ENCODE results near the gene TRH. TPM values are rescaled to one million over a fixed set of nuclear protein-coding genes. Genes with fewer than 3 reads are reported as not detected.
A peak's percentile ranks its signal among the peaks of the same experiment; 100 is the strongest.
"Not testable (repeated sequence)": the region's sequence is repeated elsewhere in the genome, so short reads cannot be mapped to it uniquely, and the experiment has no call there.

TRH gene
- total RNA-seq, 1 donor from 2014 or later: not detected

DNA sequence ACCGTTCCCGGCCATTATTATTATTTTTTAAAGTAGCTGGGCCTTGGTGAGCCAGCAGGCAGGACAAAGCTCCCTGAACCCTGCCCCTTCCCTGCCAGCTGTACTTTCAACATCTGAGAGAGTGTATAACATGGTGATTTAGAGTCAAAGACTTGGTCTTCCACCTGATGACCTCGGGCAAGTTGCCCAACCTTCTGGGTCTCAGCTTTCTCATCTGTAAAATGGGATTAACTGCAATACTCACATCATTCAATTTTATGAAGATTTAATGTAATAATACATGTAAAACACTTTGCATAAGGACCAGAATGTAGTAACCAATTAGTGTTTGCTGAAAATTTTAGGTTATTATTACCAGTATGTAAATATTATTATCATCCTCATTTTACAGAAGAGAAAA, 11.9 kb upstream of the TRH start:
- DNase-seq (ENCODE audit: low spot score) (no peak), ATAC-seq (no peak)

DNA sequence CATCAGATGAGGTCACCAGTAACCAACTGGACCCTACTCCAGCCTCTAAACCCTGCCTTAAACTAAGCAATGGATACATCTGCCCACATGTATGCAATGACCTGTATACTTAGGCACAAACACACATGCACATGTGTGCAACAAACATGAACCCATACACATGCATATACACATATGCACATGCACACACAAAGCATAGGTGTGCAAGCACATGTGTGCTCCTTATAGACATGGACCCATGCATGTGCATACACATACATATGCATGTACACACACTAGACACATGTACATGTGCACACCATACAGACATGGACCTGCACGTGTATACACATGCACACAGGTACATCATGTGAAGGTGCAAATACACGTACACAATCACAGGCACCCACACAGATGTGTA, 8.6 kb upstream of the TRH start:
- DNase-seq (ENCODE audit: low spot score) (no peak), ATAC-seq (no peak)

DNA sequence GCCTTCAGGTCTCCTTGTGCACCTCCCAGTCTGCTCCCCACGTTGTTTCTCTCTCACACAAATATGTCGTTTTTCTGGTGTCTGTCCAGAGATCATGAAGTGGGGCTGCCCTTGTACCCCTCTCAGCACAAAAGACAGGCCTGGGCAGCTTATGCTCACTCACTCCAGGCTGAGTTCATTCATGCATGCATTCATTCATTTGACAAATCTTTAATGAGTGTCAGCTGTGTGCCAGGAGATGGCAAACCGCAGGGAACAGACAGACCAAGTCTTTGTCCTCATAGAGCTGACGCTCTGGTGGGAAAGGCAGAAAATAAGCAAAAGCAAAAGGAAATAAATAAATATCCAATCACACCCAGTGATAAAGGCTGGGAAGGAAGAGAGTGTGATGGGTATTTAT, 7.6 kb upstream of the TRH start:
- ATAC-seq: no peak
- DNase-seq (ENCODE audit: low spot score): no peak

DNA sequence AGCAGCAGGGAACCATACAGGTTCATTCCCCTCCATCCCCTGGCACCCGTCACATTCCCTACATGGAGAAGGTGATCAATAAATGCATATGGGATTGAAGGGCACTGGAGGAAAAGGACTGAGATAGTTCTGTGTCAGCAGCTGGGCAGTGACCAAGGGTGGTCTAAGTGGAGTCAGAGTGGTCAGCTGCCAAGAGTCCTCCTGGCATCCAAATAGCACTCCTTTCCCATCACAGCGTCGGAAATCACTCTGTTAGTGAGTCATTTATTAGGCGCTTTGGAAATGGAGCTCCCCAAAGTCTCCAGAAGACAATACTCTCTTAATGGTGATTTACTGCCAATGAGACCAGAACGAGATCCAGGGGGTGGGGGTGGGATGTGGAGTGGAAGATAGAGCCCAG, 6.8 kb upstream of the TRH start:
- no peak for ATAC-seq
- no peak for DNase-seq (ENCODE audit: low spot score)

DNA sequence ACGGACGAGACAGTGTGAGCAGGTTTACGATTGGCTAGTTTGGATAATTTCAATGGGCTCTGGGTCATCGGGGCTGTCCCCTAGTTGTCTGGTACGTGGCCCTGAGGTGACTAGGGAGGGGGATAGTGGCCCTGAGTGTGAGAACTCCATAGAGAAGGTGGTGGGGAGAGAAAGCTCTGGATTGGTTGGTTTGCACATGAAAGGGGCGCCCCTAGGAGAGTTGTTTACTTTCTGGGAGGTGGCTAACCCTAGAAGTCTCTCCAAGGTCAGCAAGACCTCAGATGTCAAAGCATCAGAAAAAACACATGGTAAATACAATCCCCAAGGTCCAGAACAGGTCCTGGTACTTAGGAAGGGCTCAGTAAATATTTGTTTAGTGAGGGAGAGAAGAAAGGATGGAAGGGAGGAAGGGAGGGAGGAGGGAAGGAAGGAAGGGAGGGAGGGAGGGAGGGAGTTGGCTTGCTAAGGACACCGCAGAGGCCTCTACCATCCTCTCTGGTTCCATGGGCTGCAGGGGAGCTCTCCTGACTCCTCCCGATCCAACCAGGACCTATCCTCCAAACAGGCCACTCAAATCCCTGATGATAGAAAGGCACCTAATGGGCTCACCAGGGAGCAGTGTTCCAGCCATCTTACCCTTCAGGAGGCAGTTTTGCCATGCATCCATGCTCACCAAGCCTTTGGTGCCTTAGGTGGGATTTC, 3.0 kb upstream of the TRH start:
- ATAC-seq (no peak), DNase-seq (ENCODE audit: low spot score) (no peak)

DNA sequence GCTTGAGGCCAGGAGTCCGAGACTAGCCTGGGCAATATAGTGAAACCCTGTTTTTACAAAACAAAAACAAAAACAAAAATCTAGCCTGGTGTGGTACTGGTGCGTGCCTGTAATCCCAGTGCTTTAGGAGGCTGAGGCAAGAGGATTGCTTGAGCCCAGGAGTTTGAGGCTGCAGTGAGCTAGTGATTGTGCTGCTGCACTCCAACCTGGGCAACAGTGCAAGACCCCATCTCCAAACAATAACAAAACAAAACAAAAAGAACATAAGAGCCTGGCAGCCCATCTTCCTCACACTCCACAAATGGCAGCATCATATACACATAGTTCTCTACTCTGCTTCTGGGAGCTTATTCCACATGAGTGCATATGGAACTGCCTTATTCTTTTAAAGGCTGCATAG, 2.2 kb upstream of the TRH start:
- ATAC-seq (no peak), DNase-seq (ENCODE audit: low spot score) (no peak)

DNA sequence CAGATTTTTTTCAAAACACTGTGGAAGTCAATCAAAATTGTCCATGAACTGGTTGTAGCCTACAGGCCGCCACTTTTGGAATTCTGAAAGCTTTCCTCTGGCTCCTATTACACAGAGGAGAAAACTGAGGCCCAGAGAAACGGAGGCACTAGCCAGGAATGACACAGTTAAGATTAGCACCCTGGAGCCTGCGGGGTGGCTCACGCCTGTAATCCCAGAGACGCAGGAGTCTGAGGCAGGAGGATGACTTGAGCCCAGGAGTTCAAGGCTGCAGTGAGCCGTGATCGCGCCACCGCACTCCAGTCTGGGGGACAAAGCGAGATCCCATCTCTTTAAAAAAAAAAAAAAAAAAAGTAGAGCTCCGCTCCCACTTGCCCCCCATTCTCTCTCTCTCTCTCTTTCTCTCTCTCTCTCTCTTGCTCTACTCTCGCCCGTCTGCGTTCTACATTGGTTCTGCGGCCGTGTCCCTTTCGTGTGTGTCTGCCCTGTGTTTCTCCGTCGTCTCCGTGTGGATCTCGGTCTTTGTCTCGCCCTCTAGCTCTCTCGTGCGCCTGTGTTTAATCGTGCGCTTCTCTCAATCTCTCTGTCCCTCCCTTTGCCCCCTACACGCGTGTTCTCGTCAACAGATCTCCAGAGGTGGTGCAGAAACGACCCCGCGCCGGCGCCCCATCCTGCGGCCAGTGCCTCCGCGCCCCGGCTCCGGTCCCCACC, 512 bp upstream of the TRH start:
- ATAC-seq: no peak
- no peak for DNase-seq (ENCODE audit: low spot score)

DNA sequence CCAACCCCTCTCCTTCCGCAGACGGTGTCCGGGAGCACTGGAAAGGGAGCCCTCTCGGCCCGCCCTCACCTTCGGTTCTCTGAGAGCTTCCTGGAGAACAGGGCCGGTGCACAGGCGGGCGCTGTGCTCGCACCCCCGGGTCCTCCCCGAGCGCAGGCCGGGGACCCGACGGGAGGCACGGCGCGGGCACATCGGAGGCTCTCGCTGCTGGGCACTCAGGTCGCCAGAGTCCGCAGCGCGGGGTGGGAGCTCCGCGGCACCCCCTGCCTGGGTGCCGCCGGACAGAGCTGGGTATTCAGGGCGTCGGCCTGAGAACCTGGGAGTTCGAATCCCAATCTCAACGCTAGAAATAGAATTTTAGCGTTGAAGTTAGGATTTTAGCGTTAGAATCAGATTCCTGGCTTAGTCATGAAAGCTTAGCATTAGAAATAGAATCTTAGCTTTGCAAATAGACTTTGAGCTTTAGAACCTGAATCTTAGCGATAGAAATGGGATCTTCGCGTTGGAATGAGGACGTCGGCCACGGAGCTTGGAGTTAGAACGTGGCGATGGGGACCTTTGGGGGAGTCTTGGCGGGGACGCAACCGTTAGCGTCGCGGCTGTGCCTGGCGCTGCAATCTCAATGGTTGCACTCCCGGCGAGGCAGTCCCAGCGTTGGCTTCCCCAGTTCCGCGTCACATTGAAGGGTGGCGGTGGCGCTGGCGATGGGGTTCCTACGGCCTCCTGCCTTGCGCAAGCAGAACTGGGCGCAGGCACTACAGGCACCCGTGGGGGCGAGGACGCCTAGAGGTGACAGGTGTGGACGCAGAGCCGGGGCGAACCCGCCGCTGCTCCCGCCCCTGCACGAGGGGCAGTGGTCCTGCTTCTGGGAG, 549 bp downstream of the TRH start:
- ATAC-seq (peak; percentile 36), DNase-seq (ENCODE audit: low spot score) (no peak)

DNA sequence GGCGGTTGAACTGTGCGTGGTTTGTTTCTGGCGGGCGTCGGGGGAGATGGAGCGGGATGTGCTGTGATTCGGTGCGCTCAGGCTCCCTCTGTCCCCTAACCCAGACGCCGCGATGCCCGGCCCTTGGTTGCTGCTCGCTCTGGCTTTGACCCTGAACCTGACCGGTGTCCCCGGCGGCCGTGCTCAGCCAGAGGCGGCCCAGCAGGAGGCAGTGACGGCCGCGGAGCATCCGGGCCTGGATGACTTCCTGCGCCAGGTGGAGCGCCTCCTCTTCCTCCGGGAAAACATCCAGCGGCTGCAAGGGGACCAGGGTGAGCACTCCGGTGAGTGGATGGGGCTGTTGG, 1.2 kb downstream of the TRH start:
- DNase-seq (ENCODE audit: low spot score) (no peak), ATAC-seq (peak; percentile 33)

DNA sequence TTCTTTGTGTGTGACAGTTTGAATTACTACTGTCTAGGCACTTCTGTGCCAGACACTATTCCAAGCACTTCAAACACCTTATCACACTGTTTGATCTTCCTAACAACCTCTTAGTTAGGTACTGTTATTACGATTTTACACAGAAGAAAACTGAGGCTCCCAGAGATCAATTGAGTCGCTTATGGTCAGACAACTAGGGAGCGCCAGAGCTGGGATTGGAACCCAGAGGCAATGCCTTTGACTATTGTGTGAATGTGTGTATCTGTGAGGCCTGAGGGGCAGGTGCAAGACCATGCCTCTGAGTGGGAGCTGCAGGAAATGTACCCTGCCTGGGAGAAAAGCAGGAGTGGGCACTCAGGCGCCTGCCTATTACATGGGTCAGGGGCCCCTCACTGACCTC, 1.8 kb downstream of the TRH start:
- no peak for ATAC-seq
- no peak for DNase-seq (ENCODE audit: low spot score)

DNA sequence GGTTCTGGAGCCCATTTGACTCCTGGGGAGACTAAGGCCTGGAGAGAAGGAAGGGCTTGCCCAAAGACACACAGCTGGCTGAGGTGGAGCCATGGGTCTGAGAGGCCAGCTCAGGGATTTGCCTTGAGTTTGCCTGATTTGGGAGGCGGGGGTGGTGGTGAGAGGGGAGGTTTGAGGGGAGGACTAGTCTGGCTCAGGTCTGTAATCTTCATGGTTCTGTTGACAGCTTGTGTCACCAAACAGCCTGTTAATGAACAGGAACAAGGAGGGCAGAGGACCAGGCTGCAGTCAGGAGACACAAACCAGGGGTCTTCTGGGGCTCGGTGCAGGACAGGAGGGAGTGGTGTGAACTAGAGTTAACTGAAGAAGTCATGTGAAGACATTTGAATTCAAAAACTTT, 3.6 kb downstream of the TRH start:
- ATAC-seq (no peak), DNase-seq (ENCODE audit: low spot score) (no peak)

DNA sequence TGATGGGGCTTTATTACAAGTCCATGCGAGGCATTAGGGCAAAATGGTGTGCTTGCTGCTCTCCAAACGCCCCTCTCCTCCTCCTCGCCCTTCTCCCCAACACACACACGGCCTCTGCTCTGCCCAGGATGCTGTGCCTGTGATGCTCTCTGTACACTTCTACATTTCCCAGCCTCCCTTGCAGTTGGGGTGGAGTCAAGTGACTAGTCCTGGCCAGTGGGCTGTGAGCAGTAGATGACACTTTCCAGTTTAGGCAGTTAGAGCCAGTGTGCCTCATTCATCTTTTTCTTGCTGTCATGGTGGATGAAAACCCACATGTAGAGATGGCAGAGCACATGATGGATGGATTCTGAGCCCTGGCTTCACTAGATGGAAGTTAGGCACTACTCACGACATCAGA, 5.4 kb downstream of the TRH start:
- ATAC-seq: no peak

DNA sequence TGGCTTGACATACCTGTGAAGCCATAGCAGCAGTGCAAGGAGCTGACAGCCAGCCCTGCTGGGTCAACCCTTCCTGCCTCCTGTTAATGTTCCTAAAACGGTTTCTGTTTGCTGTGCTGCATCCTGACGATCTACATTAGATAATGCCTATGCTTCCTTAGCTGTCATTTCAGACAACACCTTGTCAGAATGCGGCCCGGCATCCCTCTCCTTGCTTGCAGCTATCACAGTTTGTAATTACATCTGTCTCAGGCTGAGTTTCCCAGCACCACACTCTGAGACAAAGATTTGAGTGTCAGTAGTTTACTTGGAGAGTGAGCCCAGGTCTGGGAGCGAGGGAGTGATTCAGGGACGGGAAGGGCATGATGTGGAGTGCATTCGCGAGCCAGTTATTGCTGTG, 9.0 kb downstream of the TRH start:
- DNase-seq (ENCODE audit: low spot score) (no peak), ATAC-seq (no peak)

More for the DNA sequence above, 5.4 kb downstream of the TRH start:
- no peak for DNase-seq (ENCODE audit: low spot score)

DNA sequence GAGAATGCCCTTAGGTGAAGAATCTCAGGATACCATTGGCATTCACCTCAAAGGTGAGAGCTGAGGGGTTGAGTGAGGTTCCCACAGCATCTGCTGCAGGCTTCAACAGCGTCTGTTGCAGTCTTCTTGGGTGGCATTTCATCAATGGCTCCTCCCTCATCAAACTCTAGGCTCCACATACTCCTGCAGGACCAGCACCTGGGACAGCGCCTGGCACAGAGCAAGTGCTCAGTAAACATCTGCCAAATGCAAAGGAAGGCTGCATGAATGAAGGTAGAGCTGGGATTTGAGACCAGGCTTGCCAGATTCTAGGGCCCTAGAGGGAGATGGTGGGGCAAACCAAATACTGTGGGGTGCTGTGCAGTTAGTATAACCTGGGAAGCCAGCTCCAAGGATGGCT, 9.6 kb downstream of the TRH start:
- ATAC-seq (no peak), DNase-seq (ENCODE audit: low spot score) (no peak)

DNA sequence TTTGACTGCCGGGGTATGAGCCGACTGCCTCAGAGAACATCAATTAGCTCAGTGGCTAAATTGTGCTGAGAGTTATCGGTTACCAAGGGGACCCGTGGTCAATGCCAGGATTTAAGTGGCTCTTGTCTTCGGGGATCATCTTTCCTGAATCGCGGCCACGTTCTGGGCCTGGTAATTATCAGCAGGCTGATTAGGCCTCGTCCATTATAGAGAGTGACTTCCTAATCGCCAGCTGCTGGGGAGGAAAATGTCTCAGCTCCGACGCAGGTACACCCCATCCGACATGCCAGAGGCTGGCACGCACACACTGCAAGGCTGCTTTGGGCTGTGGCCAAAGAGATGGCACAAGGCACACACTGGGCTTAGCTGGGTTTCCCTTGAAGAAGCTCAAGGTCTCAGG, 10.6 kb downstream of the TRH start:
- DNase-seq (ENCODE audit: low spot score): no peak

DNA sequence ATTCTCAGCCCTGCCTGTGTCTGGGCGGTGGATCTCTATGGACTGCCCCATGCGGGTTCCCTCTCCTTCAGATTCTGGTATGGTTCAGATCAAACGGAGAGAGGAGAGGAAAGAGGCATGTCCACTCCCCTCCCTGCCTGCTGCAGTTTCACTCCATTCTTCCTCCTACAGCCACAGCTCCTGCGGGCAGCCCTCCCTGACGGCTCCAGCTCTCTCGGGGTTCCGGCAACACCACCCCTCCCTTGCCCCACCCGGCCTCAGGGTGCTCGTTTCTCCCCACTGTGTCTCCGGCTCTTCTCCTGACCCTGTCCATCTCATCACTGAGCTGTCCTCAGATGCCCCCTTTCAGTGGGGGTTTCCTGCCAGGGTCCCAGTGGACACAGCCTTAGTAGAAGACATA, 13.9 kb downstream of the TRH start:
- DNase-seq (ENCODE audit: low spot score) (no peak), ATAC-seq (no peak)

More for the DNA sequence above, 10.6 kb downstream of the TRH start:
- no peak for ATAC-seq

DNA sequence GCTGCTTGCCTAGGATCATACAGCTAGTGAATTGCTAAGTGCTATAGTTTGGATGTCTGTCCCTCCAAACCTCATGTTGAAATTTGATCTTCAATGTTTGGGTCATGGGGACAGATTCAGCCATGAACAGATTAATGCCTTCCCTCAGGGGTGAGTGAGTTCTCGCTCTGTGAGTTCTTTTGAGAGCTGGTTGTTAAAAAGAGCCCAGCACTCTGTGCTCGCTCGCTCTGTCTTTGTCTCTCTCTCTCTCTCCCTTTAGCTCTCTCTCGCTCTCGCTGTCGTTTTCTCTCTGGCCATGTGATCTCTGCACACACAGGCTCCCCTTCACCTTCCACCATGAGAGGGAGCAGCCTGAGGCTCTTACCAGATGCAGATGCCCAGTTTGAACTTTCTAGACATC, 14.9 kb downstream of the TRH start:
- DNase-seq (ENCODE audit: low spot score): no peak

DNA sequence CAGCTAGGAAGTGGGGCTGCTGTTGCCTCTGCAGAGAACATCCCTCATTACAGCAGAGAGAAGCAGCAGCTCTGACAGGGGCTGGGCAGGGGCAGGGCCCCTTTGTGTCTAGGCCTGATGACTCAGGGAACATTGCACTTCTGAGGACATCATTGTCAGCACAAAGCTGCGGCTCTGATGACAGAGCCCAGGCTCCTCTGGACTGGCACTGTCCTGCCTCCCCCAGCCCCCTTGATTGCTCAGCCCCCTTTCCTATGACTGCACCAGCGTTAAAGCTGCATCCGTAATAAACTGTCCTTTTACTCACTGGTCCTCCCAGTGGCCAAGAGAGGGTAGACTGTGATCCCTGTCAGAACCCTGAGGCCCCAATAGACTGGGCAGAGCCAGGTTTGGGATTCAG, 18.3 kb downstream of the TRH start:
- peak; percentile 68 for ATAC-seq
- DNase-seq (ENCODE audit: low spot score): no peak

More for the DNA sequence above, 14.9 kb downstream of the TRH start:
- no peak for ATAC-seq

DNA sequence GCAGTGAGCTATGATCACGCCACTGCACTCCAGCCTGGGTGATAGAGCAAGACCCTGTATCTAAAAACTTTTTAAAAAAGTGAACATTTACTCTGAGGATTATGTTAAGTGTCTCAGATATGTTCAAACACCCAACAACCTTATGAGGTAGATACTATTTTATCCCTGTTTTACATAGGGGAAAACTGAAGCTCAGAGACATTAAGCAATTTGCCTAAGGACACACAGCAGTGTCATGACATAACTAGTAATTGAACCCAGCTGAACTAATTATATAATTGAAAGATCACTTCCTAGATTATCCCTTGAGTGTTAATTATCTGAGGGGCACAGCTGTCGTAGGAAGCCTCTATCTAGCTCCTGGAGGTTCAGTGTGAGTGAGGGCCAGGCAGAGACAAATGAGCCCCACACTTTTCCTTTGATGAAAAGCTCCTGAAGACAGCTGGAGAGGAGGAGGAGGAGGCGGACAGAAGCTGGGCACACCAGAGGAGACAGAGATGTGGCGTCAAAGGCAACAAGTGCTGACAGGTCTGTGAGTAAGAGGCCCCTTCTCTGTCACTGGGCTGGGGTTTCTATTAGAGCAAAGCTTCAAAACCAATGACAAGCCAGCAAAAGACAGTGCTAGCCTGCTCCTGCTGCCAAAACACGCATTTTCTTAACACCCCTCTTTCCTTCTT, 20.5 kb downstream of the TRH start:
- ATAC-seq: no peak
- no peak for DNase-seq (ENCODE audit: low spot score)

DNA sequence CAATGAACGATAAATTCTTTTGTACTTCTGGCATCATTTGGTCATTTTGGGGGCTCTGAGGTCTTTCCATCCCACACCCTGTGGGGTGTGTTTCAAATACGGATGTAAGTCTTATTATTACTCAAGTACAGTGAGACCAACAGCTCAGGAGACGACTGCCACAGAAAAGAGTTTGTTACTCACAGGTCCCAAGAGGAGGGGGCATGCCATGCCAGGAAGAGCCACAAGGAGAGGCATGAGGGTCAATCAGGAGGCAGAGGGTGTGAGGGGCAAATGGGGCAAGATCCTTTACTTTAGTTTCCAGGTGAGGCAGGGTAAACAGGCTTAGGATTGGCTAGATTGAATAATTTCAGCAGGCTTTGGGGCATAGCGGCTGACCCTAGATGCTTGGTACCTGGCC, 21.6 kb downstream of the TRH start:
- DNase-seq (ENCODE audit: low spot score): no peak
- ATAC-seq: no peak

DNA sequence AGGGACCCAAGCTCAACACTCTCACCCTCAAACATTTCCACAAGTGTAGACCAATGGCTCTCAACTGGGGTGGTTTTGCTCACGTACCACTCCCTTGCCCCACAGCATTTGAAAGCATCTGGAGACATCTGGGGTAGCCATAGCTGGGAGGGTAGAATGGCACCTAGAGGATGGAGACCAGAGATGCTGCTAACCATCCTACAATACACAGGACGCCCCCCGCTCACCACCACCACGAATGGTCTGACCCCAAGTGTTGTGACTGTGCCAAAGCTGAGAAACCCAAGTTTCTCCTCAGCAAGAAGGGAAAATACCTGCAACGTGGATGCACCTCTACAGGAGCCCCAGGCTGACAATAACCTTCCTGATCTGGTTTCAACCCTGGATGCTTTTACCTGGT, 24.7 kb downstream of the TRH start:
- not testable (repeated sequence) for ATAC-seq; DNase-seq (ENCODE audit: low spot score)
